HepG2 (cell line): ENCODE results near the gene PPFIA3. TPM values are rescaled to one million over a fixed set of nuclear protein-coding genes. Genes with fewer than 3 reads are reported as not detected.
A peak's percentile ranks its signal among the peaks of the same experiment; 100 is the strongest.

Source experiments
- ATAC-seq: fragments of 200-7000 bp; cut with Tn5 transposase; 3 replicates; pipeline ENCODE4 v1.9.1; 2020; ENCODE audit warnings: mild to moderate bottlenecking, moderate library complexity
- BruUV-seq: library from RNA; stranded (reverse); fragments of 400-500 nt; replicated peaks from 2 replicates; lab custom pipeline; 2021; lab: Mats Ljungman, UMichigan
- CTCF ChIA-PET: fragments of 300-600 bp; formaldehyde crosslinking; extraction: SDS; loops from one replicate; lab custom pipeline; 2021; ENCODE audit warnings: low total read pairs, inconsistent platforms, low intra/inter-chr PET ratio; lab: Yijun Ruan, JAX
- POLR2A ChIA-PET: fragments of 350-600 bp; sonication (Branson Sonifier 250); formaldehyde crosslinking; loops from one replicate; lab custom pipeline; 2020; ENCODE audit warnings: antibody characterized with exemption, inconsistent platforms; lab: Yijun Ruan, JAX
- DNase-seq: peaks from one replicate; pipeline ENCODE4 v3.0.0-alpha.2; 2015; ENCODE audit warnings: low spot score
- FAIRE-seq: peaks from 3 replicates; lab custom pipeline; 2011; peaks lifted over from hg19 to GRCh38; lab: Jason Lieb, UNC
- H2AFZ ChIP-seq: one replicate; pipeline ENCODE4 v1.6.1; 2011; ENCODE audit warnings: low read length, inconsistent platforms
- H3K27ac ChIP-seq: fragments of 300-600 bp; 3 replicates; pipeline ENCODE4 v1.8.0; 2011; ENCODE audit warnings: mixed run types, mild to moderate bottlenecking, mixed read lengths, low read length, inconsistent platforms; ENCODE audit not compliant: insufficient read depth; ENCODE audit errors: extremely low read length
- H3K27me3 ChIP-seq, 2 experiments: fragments of 200-600 bp in 1 of 2; 2 replicates in 1 of 2; 3 replicates in 1 of 2; pipeline versions ENCODE4 v1.6.0 to v1.8.0; 2011; ENCODE audit warnings: low read length in 2 of 2, mild to moderate bottlenecking in 2 of 2, moderate library complexity in 2 of 2, inconsistent platforms in 1 of 2; ENCODE audit not compliant: insufficient read depth in 2 of 2, control insufficient read depth in 1 of 2
- H3K36me3 ChIP-seq, 2 experiments: fragments of 200-600 bp in 1 of 2; replicated peaks in 1 of 2; 2 replicates in 1 of 2; 3 replicates in 1 of 2; pipeline versions ENCODE4 v1.5.1 to v1.8.0; 2011; ENCODE audit warnings: low read length in 2 of 2, inconsistent platforms in 1 of 2; ENCODE audit not compliant: insufficient read depth in 2 of 2, control insufficient read depth in 1 of 2
- H3K4me1 ChIP-seq: 2 replicates; pipeline ENCODE4 v1.5.1; 2012; ENCODE audit warnings: low read length, inconsistent platforms; ENCODE audit not compliant: insufficient read depth
- H3K4me2 ChIP-seq: 2 replicates; pipeline ENCODE4 v1.6.0; 2011; ENCODE audit warnings: low read depth, low read length, inconsistent platforms
- H3K4me3 ChIP-seq, 3 experiments: fragments of 200-600 bp in 1 of 3; sonication (generic), shearing (Covaris generic) in 1 of 3; replicated peaks in 1 of 3; 2 replicates each; pipeline ENCODE4 v1.5.1; 2011 to 2016; ENCODE audit warnings: low read length in 3 of 3, inconsistent platforms in 2 of 3, low read depth in 2 of 3, mild to moderate bottlenecking in 2 of 3, control low read depth in 1 of 3, mixed read lengths in 1 of 3; ENCODE audit not compliant: insufficient read depth in 1 of 3
- H3K79me2 ChIP-seq: one replicate; pipeline ENCODE4 v1.6.1; 2011; ENCODE audit warnings: low read length, inconsistent platforms; ENCODE audit not compliant: insufficient read depth
- H3K9ac ChIP-seq: 2 replicates; pipeline ENCODE4 v1.6.0; 2011; ENCODE audit warnings: mild to moderate bottlenecking, low read depth, low read length, inconsistent platforms; ENCODE audit not compliant: insufficient read depth
- H3K9me3 ChIP-seq: 2 replicates; pipeline ENCODE4 v1.5.1; 2012; ENCODE audit warnings: mild to moderate bottlenecking, low read length
- H4K20me1 ChIP-seq: 2 replicates; pipeline ENCODE4 v1.6.0; 2011; ENCODE audit warnings: inconsistent platforms, mild to moderate bottlenecking, low read length, moderate library complexity; ENCODE audit not compliant: insufficient read depth
- EED ChIP-seq: sonication (generic); formaldehyde crosslinking; IDR thresholded peaks from 2 replicates; pipeline ENCODE4 v1.5.0; 2020; ENCODE audit warnings: mild to moderate bottlenecking, missing genetic modification reagents
- EP300 ChIP-seq, 3 experiments: sonication (generic) in 1 of 3; formaldehyde crosslinking in 1 of 3; IDR thresholded peaks; 2 replicates each; pipeline versions ENCODE4 v1.5.1 to v1.6.1; 2011 to 2020; ENCODE audit warnings: low read depth in 2 of 3, low read length in 2 of 3, borderline replicate concordance in 1 of 3, improper control_type of control experiment in 1 of 3, mild to moderate bottlenecking in 1 of 3, missing genetic modification reagents in 1 of 3, moderate library complexity in 1 of 3
- LCORL ChIP-seq, 2 experiments: fragments of 450-650 bp in 1 of 2; sonication (generic) in 1 of 2; formaldehyde crosslinking in 1 of 2; IDR thresholded peaks; 2 replicates each; pipeline versions ENCODE4 v1.5.0 to v1.6.1; 2017 to 2020; ENCODE audit warnings: antibody characterized with exemption in 1 of 2, missing genetic modification reagents in 1 of 2
- POLR2AphosphoS2 ChIP-seq: IDR thresholded peaks from 2 replicates; pipeline ENCODE4 v1.6.1; 2011; ENCODE audit warnings: low read depth, low read length, improper control_type of control experiment
- REL ChIP-seq: sonication (generic); formaldehyde crosslinking; conservative IDR thresholded peaks from 2 replicates; pipeline ENCODE4 v1.8.0; 2022; ENCODE audit warnings: mild to moderate bottlenecking, missing genetic modification reagents, moderate library complexity
- SIN3A ChIP-seq: IDR thresholded peaks from 2 replicates; pipeline ENCODE4 v1.6.1; 2011; ENCODE audit warnings: low read depth, mild to moderate bottlenecking, control low read depth, low read length, borderline replicate concordance
- TOE1 ChIP-seq: sonication (generic); formaldehyde crosslinking; IDR thresholded peaks from 2 replicates; pipeline ENCODE4 v1.4.0; 2020; ENCODE audit warnings: mild to moderate bottlenecking, missing genetic modification reagents
- WGBS: methylation state at CpG from one replicate; pipeline ENCODE4 v1.1.6; 2017; ENCODE audit warnings: low lambda C conversion rate; 5-methylcytosine and 5-hydroxymethylcytosine counted together
- in situ Hi-C: cut with HindIII; loops from 2 replicates; pipeline ENCODE4 v1.10.0; 2017; ENCODE audit warnings: low pct_unique_long_range_greater_than_20kb; ENCODE audit not compliant: extremely low pct_ligation_motif_present
- intact Hi-C: fragments of 100-400 bp; cut with micrococcal nuclease; formaldehyde crosslinking; loops from one replicate; pipeline ENCODE4 v1.10.0; 2022; ENCODE audit not compliant: unreplicated experiment
- polyA plus RNA-seq, 8 experiments: library from polyadenylated mRNA; depleted of rRNA in 3 of 8; stranded (reverse) in 7 of 8; unstranded in 1 of 8; fragments of >200 nt; fragmentation: Illumina TruSeq in 4 of 8; extraction: Trizol in 4 of 8; gene quantifications; 2 replicates each; pipeline versions ENCODE4 v1.2.1 to v1.2.3, GENCODE V29; 2011 to 2016; ENCODE audit warnings: low read depth in 4 of 8, missing spikeins in 1 of 8, mixed read lengths in 1 of 8; ENCODE audit not compliant: insufficient read depth in 1 of 8
- total RNA-seq, 5 experiments: library from RNA; depleted of rRNA; stranded (reverse); fragments of >200 nt; fragmentation: Illumina TruSeq; extraction: Trizol; gene quantifications; 2 replicates each; pipeline ENCODE4 v1.2.3, GENCODE V29; 2016; ENCODE audit warnings: low read depth in 1 of 5
- TF ChIP-seq, protein P1 (sequence below): sonication (generic); formaldehyde crosslinking; IDR thresholded peaks from 2 replicates; pipeline ENCODE4 v1.8.0; 2022; ENCODE audit warnings: mild to moderate bottlenecking, missing genetic modification reagents, moderate library complexity

The PPFIA3 gene
- total and polyA plus RNA-seq, 2 of the 13 experiments (the other 11 are each of a cell fraction or from before 2014, with no cell fraction given): 6.7 to 8.6 TPM

DNA sequence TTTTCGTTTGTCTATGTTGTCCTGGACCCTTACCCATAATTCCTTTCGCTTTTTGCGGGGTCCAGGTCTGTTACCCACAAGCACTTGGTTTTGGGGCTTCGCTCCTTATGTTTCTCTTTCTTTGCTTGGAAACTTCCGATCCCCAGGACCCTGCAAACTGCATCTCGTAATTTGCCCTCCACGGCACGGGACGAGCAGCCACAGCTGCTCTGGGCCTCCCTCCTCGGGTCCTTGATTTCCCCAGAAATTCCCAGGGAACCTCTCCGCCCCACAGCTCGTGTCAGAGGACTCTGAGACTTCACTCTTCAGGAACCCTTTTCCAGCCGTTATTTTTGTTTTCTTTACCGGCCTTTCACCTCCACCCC is 33.5 kb upstream of the PPFIA3 start:
- intact Hi-C loops: no loop called here
- peaks cover 45% of the 10 kb centered on the region for H3K4me1 ChIP-seq
- peak overlapping the region; percentile 99 for H3K4me2 ChIP-seq
- H2AFZ ChIP-seq: no peak overlapping the region
- no peaks in the 10 kb centered on the region; the same call in 1 of the 2 replicates for H3K9me3 ChIP-seq
- peak overlapping the region; percentile 91 to 97 (median 93) for H3K4me3 ChIP-seq
- DNase-seq (no peak), FAIRE-seq (no peak), ATAC-seq (no peak; the same call in 2 of the 3 replicates)
- no TSS peak for BruUV-seq
- peak overlapping the region; percentile 99 for H3K9ac ChIP-seq
- no peak for TF ChIP-seq TOE1
- no peak for TF ChIP-seq LCORL (IDR thresholded peaks at IDR 0.05)
- 0 out of 2 replicates have a peak, but pooled peaks have one; percentile 7 for TF ChIP-seq LCORL (CRISPR knock-in tag; IDR thresholded peaks at IDR 0.05)
- no peak for TF ChIP-seq EED (CRISPR knock-in tag)
- TF ChIP-seq POLR2AphosphoS2: no peak
- TF ChIP-seq, protein P1, sequence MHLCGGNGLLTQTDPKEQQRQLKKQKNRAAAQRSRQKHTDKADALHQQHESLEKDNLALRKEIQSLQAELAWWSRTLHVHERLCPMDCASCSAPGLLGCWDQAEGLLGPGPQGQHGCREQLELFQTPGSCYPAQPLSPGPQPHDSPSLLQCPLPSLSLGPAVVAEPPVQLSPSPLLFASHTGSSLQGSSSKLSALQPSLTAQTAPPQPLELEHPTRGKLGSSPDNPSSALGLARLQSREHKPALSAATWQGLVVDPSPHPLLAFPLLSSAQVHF (CRISPR knock-in tag): 0 out of 2 replicates have a peak, but pooled peaks have one; percentile 5
- TF ChIP-seq SIN3A: 0 out of 2 replicates have a peak, but pooled peaks have one; percentile 8
- TF ChIP-seq EP300 (IDR thresholded peaks at IDR 0.05; ENCODE audit: low read depth in 2 of 2, low read length in 2 of 2): no peak
- TF ChIP-seq EP300 (CRISPR knock-in tag; IDR thresholded peaks at IDR 0.05; ENCODE audit: borderline replicate concordance): 0 out of 2 replicates have a peak, but pooled peaks have one; percentile 3
- TF ChIP-seq REL: 0 out of 2 replicates have a peak, but pooled peaks have one; percentile 35
- H3K36me3 ChIP-seq: peaks cover 18 to 27% of the 10 kb centered on the region in 2 experiments
- peaks cover 47% of the 10 kb centered on the region for H3K79me2 ChIP-seq
- whole genome bisulfite sequencing: under 1% methylated on average over 14 of the region's 14 CpGs
- in situ Hi-C loops: no loop called here
- ChIA-PET CTCF (no interaction called here), POLR2A (interaction anchor here (1.1 kb wide), 1 partner anchor 28 kb away, joined by 4 read pairs; no protein-coding TSS in a partner anchor)
- no peaks in the 10 kb centered on the region; a peak in 1 of 5 replicates for H3K27me3 ChIP-seq
- peak overlapping the region; percentile 94 for H3K27ac ChIP-seq
- H4K20me1 ChIP-seq: peaks cover 38% of the 10 kb centered on the region
